ENCODE results near the gene PTPN11. TPM values are rescaled to one million over a fixed set of nuclear protein-coding genes. Genes with fewer than 3 reads are reported as not detected.

The PTPN11 gene
- total and polyA plus RNA-seq, 2 of the 13 experiments (the other 11 are each of a cell fraction or from before 2014, with no cell fraction given), result 30.0 to 63.5 TPM

DNA sequence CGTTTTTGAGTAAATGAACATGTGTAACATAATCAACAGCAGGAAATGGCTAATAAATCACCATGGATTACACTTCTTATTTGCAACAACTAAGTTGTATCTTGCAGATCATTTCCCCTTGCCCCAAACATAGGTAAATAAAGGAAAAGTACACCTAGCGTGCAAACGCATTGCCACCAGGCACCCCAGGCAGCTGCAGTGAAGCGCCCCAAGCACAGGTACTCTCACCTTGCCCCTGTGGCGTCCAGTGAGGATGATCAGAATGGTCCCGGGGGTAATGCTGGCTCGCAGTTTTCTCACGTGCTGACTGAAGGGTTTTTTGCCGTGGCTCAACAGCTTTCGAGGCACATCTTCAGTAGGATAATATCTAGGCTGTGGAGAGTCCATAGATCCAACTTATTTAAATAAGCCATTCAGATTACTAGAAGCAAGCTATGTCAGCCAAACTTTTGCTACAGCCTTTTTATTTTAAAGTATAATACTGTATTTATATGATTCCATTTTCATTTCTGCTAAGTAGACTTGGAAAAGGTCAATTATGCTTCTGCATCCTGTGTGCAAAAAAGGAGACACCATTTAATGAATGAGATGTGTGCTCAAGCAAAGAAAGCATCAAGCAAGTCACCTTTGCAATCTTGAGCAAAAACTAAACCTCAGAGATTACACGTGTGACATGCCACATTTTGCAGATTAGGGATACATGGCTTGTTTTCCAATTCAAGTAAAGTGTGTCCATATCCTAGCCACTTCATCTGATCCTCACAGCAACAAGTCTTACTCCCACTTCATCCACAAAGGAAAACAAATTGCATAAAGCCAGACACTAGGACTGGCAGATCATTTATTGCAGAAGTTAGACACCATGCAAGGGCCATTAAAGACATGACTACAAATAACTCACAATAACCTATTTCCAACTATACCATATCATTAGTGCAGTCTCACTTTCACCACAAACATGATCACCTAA lies 11.9 kb upstream of the PTPN11 start (continued):
- TF ChIP-seq ZFY (CRISPR knock-in tag; IDR thresholded peaks at IDR 0.05), result no peak
- TF ChIP-seq, protein P1, sequence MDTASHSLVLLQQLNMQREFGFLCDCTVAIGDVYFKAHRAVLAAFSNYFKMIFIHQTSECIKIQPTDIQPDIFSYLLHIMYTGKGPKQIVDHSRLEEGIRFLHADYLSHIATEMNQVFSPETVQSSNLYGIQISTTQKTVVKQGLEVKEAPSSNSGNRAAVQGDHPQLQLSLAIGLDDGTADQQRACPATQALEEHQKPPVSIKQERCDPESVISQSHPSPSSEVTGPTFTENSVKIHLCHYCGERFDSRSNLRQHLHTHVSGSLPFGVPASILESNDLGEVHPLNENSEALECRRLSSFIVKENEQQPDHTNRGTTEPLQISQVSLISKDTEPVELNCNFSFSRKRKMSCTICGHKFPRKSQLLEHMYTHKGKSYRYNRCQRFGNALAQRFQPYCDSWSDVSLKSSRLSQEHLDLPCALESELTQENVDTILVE (CRISPR knock-in tag; IDR thresholded peaks at IDR 0.05), result no peak
- no peak for TF ChIP-seq ZFP37 (CRISPR knock-in tag; IDR thresholded peaks at IDR 0.05; ENCODE audit: borderline replicate concordance)
- TF ChIP-seq, protein P2, sequence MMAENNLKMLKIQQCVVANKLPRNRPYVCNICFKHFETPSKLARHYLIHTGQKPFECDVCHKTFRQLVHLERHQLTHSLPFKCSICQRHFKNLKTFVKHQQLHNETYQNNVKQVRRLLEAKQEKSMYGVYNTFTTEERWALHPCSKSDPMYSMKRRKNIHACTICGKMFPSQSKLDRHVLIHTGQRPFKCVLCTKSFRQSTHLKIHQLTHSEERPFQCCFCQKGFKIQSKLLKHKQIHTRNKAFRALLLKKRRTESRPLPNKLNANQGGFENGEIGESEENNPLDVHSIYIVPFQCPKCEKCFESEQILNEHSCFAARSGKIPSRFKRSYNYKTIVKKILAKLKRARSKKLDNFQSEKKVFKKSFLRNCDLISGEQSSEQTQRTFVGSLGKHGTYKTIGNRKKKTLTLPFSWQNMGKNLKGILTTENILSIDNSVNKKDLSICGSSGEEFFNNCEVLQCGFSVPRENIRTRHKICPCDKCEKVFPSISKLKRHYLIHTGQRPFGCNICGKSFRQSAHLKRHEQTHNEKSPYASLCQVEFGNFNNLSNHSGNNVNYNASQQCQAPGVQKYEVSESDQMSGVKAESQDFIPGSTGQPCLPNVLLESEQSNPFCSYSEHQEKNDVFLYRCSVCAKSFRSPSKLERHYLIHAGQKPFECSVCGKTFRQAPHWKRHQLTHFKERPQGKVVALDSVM (CRISPR knock-in tag; IDR thresholded peaks at IDR 0.05), result no peak
- peak; percentile 35 for TF ChIP-seq RBM22 (optimal IDR thresholded peaks at IDR 0.05; ENCODE audit: low read length)
- no peak for TF ChIP-seq ZNF782 (CRISPR knock-in tag; IDR thresholded peaks at IDR 0.05; ENCODE audit: borderline replicate concordance)
- TF ChIP-seq, protein P3, sequence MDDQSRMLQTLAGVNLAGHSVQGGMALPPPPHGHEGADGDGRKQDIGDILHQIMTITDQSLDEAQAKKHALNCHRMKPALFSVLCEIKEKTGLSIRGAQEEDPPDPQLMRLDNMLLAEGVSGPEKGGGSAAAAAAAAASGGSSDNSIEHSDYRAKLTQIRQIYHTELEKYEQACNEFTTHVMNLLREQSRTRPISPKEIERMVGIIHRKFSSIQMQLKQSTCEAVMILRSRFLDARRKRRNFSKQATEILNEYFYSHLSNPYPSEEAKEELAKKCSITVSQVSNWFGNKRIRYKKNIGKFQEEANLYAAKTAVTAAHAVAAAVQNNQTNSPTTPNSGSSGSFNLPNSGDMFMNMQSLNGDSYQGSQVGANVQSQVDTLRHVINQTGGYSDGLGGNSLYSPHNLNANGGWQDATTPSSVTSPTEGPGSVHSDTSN (CRISPR knock-in tag; IDR thresholded peaks at IDR 0.05; ENCODE audit: borderline replicate concordance), result no peak
- TF ChIP-seq RNF2 (conservative IDR thresholded peaks at IDR 0.05; ENCODE audit: low read depth), result no peak
- TF ChIP-seq, protein P4, sequence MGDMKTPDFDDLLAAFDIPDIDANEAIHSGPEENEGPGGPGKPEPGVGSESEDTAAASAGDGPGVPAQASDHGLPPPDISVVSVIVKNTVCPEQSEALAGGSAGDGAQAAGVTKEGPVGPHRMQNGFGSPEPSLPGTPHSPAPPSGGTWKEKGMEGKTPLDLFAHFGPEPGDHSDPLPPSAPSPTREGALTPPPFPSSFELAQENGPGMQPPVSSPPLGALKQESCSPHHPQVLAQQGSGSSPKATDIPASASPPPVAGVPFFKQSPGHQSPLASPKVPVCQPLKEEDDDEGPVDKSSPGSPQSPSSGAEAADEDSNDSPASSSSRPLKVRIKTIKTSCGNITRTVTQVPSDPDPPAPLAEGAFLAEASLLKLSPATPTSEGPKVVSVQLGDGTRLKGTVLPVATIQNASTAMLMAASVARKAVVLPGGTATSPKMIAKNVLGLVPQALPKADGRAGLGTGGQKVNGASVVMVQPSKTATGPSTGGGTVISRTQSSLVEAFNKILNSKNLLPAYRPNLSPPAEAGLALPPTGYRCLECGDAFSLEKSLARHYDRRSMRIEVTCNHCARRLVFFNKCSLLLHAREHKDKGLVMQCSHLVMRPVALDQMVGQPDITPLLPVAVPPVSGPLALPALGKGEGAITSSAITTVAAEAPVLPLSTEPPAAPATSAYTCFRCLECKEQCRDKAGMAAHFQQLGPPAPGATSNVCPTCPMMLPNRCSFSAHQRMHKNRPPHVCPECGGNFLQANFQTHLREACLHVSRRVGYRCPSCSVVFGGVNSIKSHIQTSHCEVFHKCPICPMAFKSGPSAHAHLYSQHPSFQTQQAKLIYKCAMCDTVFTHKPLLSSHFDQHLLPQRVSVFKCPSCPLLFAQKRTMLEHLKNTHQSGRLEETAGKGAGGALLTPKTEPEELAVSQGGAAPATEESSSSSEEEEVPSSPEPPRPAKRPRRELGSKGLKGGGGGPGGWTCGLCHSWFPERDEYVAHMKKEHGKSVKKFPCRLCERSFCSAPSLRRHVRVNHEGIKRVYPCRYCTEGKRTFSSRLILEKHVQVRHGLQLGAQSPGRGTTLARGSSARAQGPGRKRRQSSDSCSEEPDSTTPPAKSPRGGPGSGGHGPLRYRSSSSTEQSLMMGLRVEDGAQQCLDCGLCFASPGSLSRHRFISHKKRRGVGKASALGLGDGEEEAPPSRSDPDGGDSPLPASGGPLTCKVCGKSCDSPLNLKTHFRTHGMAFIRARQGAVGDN (CRISPR knock-in tag; IDR thresholded peaks at IDR 0.05), result no peak
- TF ChIP-seq TCF7 (IDR thresholded peaks at IDR 0.05; ENCODE audit: low read depth), result no peak
- TF ChIP-seq ZNF121 (CRISPR knock-in tag; IDR thresholded peaks at IDR 0.05), result no peak
- TF ChIP-seq ZNF329 (CRISPR knock-in tag; IDR thresholded peaks at IDR 0.05; ENCODE audit: low read depth), result no peak
- TF ChIP-seq POLR2G (IDR thresholded peaks at IDR 0.05; ENCODE audit: low read depth, low read length), result 0 out of 2 replicates have a peak, but pooled peaks have one; percentile 31
